ENCODE measurements around the gene MCM5. TPM values are rescaled to one million over a fixed set of nuclear protein-coding genes. Genes with fewer than 3 reads are reported as not detected.

Gene MCM5
- total RNA-seq, 1 donor from 2014 or later, result 87.6 TPM

GRCh38 chr22:35422936-35423335, 23.0 kb downstream of the MCM5 start:
- H3K4me3 ChIP-seq (ENCODE audit: low read depth, low read length), result no peak overlapping the region
- DNase-seq (ENCODE audit: low read depth), result no peak
- no peak for TF ChIP-seq CTCF (conservative IDR thresholded peaks at IDR 0.05; ENCODE audit: low read depth, low read length)

- H3K4me3 ChIP-seq (ENCODE audit: low read depth, low read length), result no peak overlapping the region
- no peak for DNase-seq (ENCODE audit: low read depth)
- TF ChIP-seq CTCF (conservative IDR thresholded peaks at IDR 0.05; ENCODE audit: low read depth, low read length), result no peak
Measured at GRCh38 chr22:35424081-35424480, 24.1 kb downstream of the MCM5 start.

GRCh38 chr22:35424761-35425160, 24.8 kb downstream of the MCM5 start:
- TF ChIP-seq CTCF (conservative IDR thresholded peaks at IDR 0.05; ENCODE audit: low read depth, low read length), result no peak
- DNase-seq (ENCODE audit: low read depth), result no peak
- H3K4me3 ChIP-seq (ENCODE audit: low read depth, low read length), result no peak overlapping the region

GRCh38 chr22:35425546-35425945, 25.6 kb downstream of the MCM5 start:
- no peak for TF ChIP-seq CTCF (conservative IDR thresholded peaks at IDR 0.05; ENCODE audit: low read depth, low read length)
- no peak for DNase-seq (ENCODE audit: low read depth)

GRCh38 chr22:35425971-35426800, 26.2 kb downstream of the MCM5 start:
- H3K4me3 ChIP-seq (ENCODE audit: low read depth, low read length), result no peak overlapping the region
- no peak for DNase-seq (ENCODE audit: low read depth)

More at GRCh38 chr22:35425546-35425945, 25.6 kb downstream of the MCM5 start:
- no peak overlapping the region for H3K4me3 ChIP-seq (ENCODE audit: low read depth, low read length)

GRCh38 chr22:35426801-35427140, 26.8 kb downstream of the MCM5 start:
- no peak for TF ChIP-seq CTCF (conservative IDR thresholded peaks at IDR 0.05; ENCODE audit: low read depth, low read length)
- H3K4me3 ChIP-seq (ENCODE audit: low read depth, low read length), result no peak overlapping the region
- DNase-seq (ENCODE audit: low read depth), result no peak

More at GRCh38 chr22:35425971-35426800, 26.2 kb downstream of the MCM5 start:
- no peak for TF ChIP-seq CTCF (conservative IDR thresholded peaks at IDR 0.05; ENCODE audit: low read depth, low read length)

GRCh38 chr22:35430897-35431322, 31.0 kb downstream of the MCM5 start:
- TF ChIP-seq CTCF (conservative IDR thresholded peaks at IDR 0.05; ENCODE audit: low read depth, low read length), result peak; percentile 99
- H3K4me3 ChIP-seq (ENCODE audit: low read depth, low read length), result no peak overlapping the region

More at GRCh38 chr22:35430897-35431322, 31.0 kb downstream of the MCM5 start:
- peak; percentile 62 for DNase-seq (ENCODE audit: low read depth)

All from epithelial cell of proximal tubule (primary cell).